Suprapubic skin (tissue), 4 donors: ENCODE data around the gene CRTAC1. TPM values are rescaled to one million over a fixed set of nuclear protein-coding genes. Genes with fewer than 3 reads are reported as not detected.

Experiments
- DNase-seq, 2 donors: peaks; one replicate each; pipeline ENCODE4 v3.0.0-alpha.2; 2019; ENCODE audit warnings: low spot score in 2 of 2
- H3K27ac ChIP-seq: fragments of 200-600 bp; sonication (generic); one replicate; pipeline ENCODE4 v1.5.1; 2019
- H3K27me3 ChIP-seq: fragments of 200-600 bp; sonication (generic); one replicate; pipeline ENCODE4 v1.5.1; 2019
- H3K36me3 ChIP-seq: fragments of 200-600 bp; sonication (generic); one replicate; pipeline ENCODE4 v1.5.1; 2019
- H3K4me1 ChIP-seq: fragments of 200-600 bp; sonication (generic); one replicate; pipeline ENCODE4 v1.5.1; 2019
- H3K4me3 ChIP-seq: fragments of 200-600 bp; sonication (generic); one replicate; pipeline ENCODE4 v1.5.1; 2019; ENCODE audit warnings: mild to moderate bottlenecking
- H3K9me3 ChIP-seq: fragments of 200-600 bp; sonication (generic); one replicate; pipeline ENCODE4 v1.5.1; 2019
- CTCF ChIP-seq, 2 donors: fragments of 200-600 bp in 1 of 2; fragments of 450-650 bp in 1 of 2; sonication (generic) in 1 of 2; IDR thresholded peaks; one replicate each; pipeline ENCODE4 v1.5.1; 2016 to 2019; ENCODE audit warnings: antibody characterized with exemption in 2 of 2, mild to moderate bottlenecking in 1 of 2, moderate library complexity in 1 of 2
- EP300 ChIP-seq: sonication (generic); formaldehyde crosslinking; IDR thresholded peaks from one replicate; pipeline ENCODE4 v1.6.1; 2017; ENCODE audit warnings: antibody characterized with exemption
- POLR2A ChIP-seq, 2 donors: fragments of 450-650 bp; IDR thresholded peaks; one replicate each; pipeline ENCODE4 v1.6.1; 2017; ENCODE audit warnings: antibody characterized with exemption in 2 of 2, mild to moderate bottlenecking in 2 of 2, moderate library complexity in 2 of 2
- POLR2AphosphoS5 ChIP-seq, 3 donors: sonication (generic); formaldehyde crosslinking; IDR thresholded peaks; one replicate each; pipeline ENCODE4 v1.6.1; 2017; ENCODE audit warnings: antibody characterized with exemption in 3 of 3
- WGBS: methylation state at CpG from one replicate; pipeline ENCODE4 v1.1.5; 2018; 5-methylcytosine and 5-hydroxymethylcytosine counted together
- total RNA-seq, 4 donors: library from RNA; depleted of rRNA; stranded (reverse); fragments of >200 nt; gene quantifications; one replicate each; pipeline ENCODE4 v1.1.0, GENCODE V29; 2016

The CRTAC1 gene
- total RNA-seq, 4 donors from 2014 or later, result 1.3 to 5.1 (median 2.2) TPM

DNA sequence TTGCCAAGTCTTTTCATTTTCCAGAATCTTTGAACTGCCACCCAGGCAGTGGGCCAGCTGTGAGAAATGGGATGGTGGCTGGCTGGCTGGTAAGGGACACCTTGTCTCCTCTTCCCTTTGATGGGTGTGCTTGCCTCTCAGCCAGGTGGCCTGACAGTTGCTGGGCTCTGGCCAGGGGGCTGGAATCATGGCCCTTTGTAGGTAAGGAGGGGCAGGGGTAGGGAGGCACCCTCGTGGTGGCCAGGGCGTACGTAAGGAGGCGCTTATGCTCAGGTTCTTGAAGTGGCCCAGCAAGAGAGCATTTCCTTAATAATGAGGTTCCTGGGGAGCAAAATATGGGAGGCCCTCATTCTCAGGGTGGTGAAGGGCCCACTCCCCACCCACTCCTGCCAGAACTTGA is 213.8 kb downstream of the CRTAC1 start:
- no peak for DNase-seq
- Histone ChIP-seq H3K9me3 (no peaks in the 10 kb centered on the region), H3K4me1 (peaks cover 4% of the 10 kb centered on the region), H3K27me3 (peaks cover 8% of the 10 kb centered on the region), H3K27ac (no peak overlapping the region), H3K4me3 (no peak overlapping the region), H3K36me3 (no peaks in the 10 kb centered on the region)
- WGBS, result 47% methylated on average over 2 of the region's 4 CpGs
- no peak for TF ChIP-seq POLR2A (IDR thresholded peaks at IDR 0.05)
- TF ChIP-seq EP300, result no peak
- TF ChIP-seq CTCF (IDR thresholded peaks at IDR 0.05), result no peak
- no peak for TF ChIP-seq POLR2AphosphoS5 (IDR thresholded peaks at IDR 0.05)

Other genes starting within 250 kb of the CRTAC1 start
- 10 to 100 TPM; 12.0 to 27.9 (median 19.4) TPM for gene GOLGA7B, start 180.8 kb downstream of the CRTAC1 start, total RNA-seq
- 10 to 100 TPM in 1 of 4 donors, 1 to 10 TPM in 3; 7.9 to 17.5 (median 9.7) TPM for gene R3HCC1L, start 104.0 kb upstream of the CRTAC1 start, total RNA-seq
- 1 to 10 TPM; 1.6 to 2.3 (median 1.7) TPM for gene LOXL4, start 237.6 kb upstream of the CRTAC1 start, total RNA-seq